WTC11 (cell line): ENCODE data around the gene TTLL4.

Experiments used
- ATF2 ChIP-seq: sonication (generic); formaldehyde crosslinking; IDR thresholded peaks from 2 replicates; pipeline ENCODE4 v1.8.1; 2022; ENCODE audit warnings: low read depth, missing genetic modification reagents, borderline replicate concordance
- CTCF ChIP-seq: fragments of 200-600 bp; IDR thresholded peaks from 2 replicates; pipeline ENCODE4 v1.8.0; 2022; ENCODE audit warnings: antibody characterized with exemption
- JUN ChIP-seq: sonication (generic); formaldehyde crosslinking; IDR thresholded peaks from 2 replicates; pipeline ENCODE4 v1.8.0; 2023; ENCODE audit warnings: mild to moderate bottlenecking, missing genetic modification reagents
- KAT7 ChIP-seq: sonication (generic); formaldehyde crosslinking; IDR thresholded peaks from 2 replicates; pipeline ENCODE4 v1.8.1; 2023; ENCODE audit warnings: missing genetic modification reagents, mild to moderate bottlenecking, borderline replicate concordance
- NFE2L1 ChIP-seq: sonication (generic); formaldehyde crosslinking; IDR thresholded peaks from 2 replicates; pipeline ENCODE4 v1.8.1; 2023; ENCODE audit warnings: missing genetic modification reagents
- PRDM15 ChIP-seq: sonication (generic); formaldehyde crosslinking; IDR thresholded peaks from 2 replicates; pipeline ENCODE4 v1.8.0; 2022; ENCODE audit warnings: missing genetic modification reagents
- TEAD1 ChIP-seq: sonication (generic); formaldehyde crosslinking; IDR thresholded peaks from 2 replicates; pipeline ENCODE4 v1.8.0; 2022; ENCODE audit warnings: mild to moderate bottlenecking, missing genetic modification reagents
- USF2 ChIP-seq: sonication (generic); formaldehyde crosslinking; IDR thresholded peaks from 2 replicates; pipeline ENCODE4 v1.8.1; 2023; ENCODE audit warnings: mild to moderate bottlenecking, missing genetic modification reagents, moderate library complexity
- ZNF512 ChIP-seq: sonication (generic); formaldehyde crosslinking; IDR thresholded peaks from 2 replicates; pipeline ENCODE4 v1.8.1; 2022; ENCODE audit warnings: missing genetic modification reagents, borderline replicate concordance

- TF ChIP-seq USF2 (CRISPR knock-in tag) (no peak), PRDM15 (no peak), CTCF (no peak), TEAD1 (CRISPR knock-in tag) (no peak), ATF2 (CRISPR knock-in tag) (no peak), JUN (CRISPR knock-in tag) (no peak), ZNF512 (no peak), NFE2L1 (no peak), KAT7 (no peak)
Observed at GRCh38 chr2:218804817-218805216, 94.2 kb downstream of the TTLL4 start.
